Mammary epithelial cell (primary cell): Measurements from ENCODE around the gene RBBP4.

ENCODE experiments used
- EZH2 ChIP-seq: IDR thresholded peaks from 2 replicates; pipeline ENCODE4 v1.6.1; 2012; ENCODE audit warnings: low read length, inconsistent platforms, borderline replicate concordance
- TF ChIP-seq, protein P1 (sequence below), 2 donors: IDR thresholded peaks in 1 of 2; conservative IDR thresholded peaks in 1 of 2; 2 replicates each; pipeline ENCODE4 v1.5.1; 2011 to 2012; ENCODE audit warnings: inconsistent platforms in 2 of 2, low read length in 2 of 2, mild to moderate bottlenecking in 2 of 2, control low read depth in 1 of 2, low read depth in 1 of 2; ENCODE audit not compliant: insufficient read depth in 1 of 2; ENCODE audit errors: extremely low read depth in 1 of 2

DNA sequence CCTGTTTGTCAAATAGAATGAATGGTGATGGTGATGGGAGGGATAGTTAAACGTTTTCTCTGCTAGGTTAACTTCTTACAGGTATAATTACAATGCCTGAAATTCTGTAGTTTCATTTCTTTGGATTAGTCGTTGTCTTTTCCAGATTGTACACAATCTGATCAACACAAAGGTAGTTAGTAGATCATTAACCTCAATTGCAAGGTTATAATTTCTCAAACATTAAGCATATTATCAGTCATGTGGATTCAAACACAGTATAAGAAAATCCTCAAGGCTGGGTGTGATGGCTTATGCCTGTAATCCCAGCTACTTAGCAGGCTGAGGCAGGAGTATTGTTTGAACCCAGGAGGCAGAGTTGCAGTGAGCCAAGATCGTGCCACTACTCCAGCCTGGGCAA lies 31.0 kb downstream of the RBBP4 start:
- TF ChIP-seq, protein P1, sequence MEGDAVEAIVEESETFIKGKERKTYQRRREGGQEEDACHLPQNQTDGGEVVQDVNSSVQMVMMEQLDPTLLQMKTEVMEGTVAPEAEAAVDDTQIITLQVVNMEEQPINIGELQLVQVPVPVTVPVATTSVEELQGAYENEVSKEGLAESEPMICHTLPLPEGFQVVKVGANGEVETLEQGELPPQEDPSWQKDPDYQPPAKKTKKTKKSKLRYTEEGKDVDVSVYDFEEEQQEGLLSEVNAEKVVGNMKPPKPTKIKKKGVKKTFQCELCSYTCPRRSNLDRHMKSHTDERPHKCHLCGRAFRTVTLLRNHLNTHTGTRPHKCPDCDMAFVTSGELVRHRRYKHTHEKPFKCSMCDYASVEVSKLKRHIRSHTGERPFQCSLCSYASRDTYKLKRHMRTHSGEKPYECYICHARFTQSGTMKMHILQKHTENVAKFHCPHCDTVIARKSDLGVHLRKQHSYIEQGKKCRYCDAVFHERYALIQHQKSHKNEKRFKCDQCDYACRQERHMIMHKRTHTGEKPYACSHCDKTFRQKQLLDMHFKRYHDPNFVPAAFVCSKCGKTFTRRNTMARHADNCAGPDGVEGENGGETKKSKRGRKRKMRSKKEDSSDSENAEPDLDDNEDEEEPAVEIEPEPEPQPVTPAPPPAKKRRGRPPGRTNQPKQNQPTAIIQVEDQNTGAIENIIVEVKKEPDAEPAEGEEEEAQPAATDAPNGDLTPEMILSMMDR (conservative IDR thresholded peaks at IDR 0.05 in 1 of 2, IDR thresholded peaks at IDR 0.05 in 1 of 2; ENCODE audit: extremely low read depth in 1 of 2, insufficient read depth in 1 of 2, low read depth in 1 of 2, low read length in 2 of 2), result no peak
- no peak for TF ChIP-seq EZH2
